GM23248 (cell line): ENCODE results near the gene FAM120C. TPM values are rescaled to one million over a fixed set of nuclear protein-coding genes. Genes with fewer than 3 reads are reported as not detected.

Experiments used
- DNase-seq: peaks from one replicate; pipeline ENCODE4 v3.0.0-alpha.2; 2015
- H2AFZ ChIP-seq: fragments of 200-600 bp; sonication (generic); 2 replicates; pipeline ENCODE4 v1.6.1; 2016; ENCODE audit warnings: antibody characterized with exemption
- H3F3A ChIP-seq: fragments of 200-600 bp; sonication (generic); 2 replicates; pipeline ENCODE4 v1.6.1; 2016; ENCODE audit warnings: mild to moderate bottlenecking, antibody characterized with exemption, mixed run types; ENCODE audit not compliant: insufficient read depth
- H3K27ac ChIP-seq: fragments of 200-600 bp; sonication (generic); 2 replicates; pipeline ENCODE4 v1.5.1; 2016; ENCODE audit warnings: mild to moderate bottlenecking
- H3K27me3 ChIP-seq: fragments of 200-600 bp; sonication (generic); replicated peaks from 2 replicates; pipeline ENCODE4 v1.6.1; 2016; ENCODE audit warnings: mild to moderate bottlenecking; ENCODE audit not compliant: insufficient read depth
- H3K36me3 ChIP-seq: fragments of 200-600 bp; sonication (generic); 2 replicates; pipeline ENCODE4 v1.6.1; 2016; ENCODE audit warnings: low read depth, mild to moderate bottlenecking
- H3K4me1 ChIP-seq: fragments of 200-600 bp; sonication (generic); 2 replicates; pipeline ENCODE4 v1.6.1; 2016; ENCODE audit warnings: mild to moderate bottlenecking; ENCODE audit not compliant: insufficient read depth
- H3K4me2 ChIP-seq: fragments of 200-600 bp; sonication (generic); one replicate; pipeline ENCODE4 v1.6.1; 2016; ENCODE audit warnings: mild to moderate bottlenecking; ENCODE audit not compliant: unreplicated experiment
- H3K4me3 ChIP-seq: fragments of 200-600 bp; sonication (generic); 2 replicates; pipeline ENCODE4 v1.5.1; 2016; ENCODE audit warnings: mild to moderate bottlenecking
- H3K79me2 ChIP-seq: fragments of 200-600 bp; sonication (generic); 2 replicates; pipeline ENCODE4 v1.6.1; 2016; ENCODE audit warnings: mild to moderate bottlenecking; ENCODE audit not compliant: insufficient read depth
- H3K9ac ChIP-seq: fragments of 200-600 bp; sonication (generic); 2 replicates; pipeline ENCODE4 v1.6.1; 2016; ENCODE audit warnings: mild to moderate bottlenecking
- H3K9me2 ChIP-seq: fragments of 200-600 bp; sonication (generic); 2 replicates; pipeline ENCODE4 v1.6.1; 2016; ENCODE audit warnings: mixed run types, mild to moderate bottlenecking, moderate library complexity; ENCODE audit not compliant: insufficient read depth
- H3K9me3 ChIP-seq: fragments of 200-600 bp; sonication (generic); one replicate; pipeline ENCODE4 v1.6.1; 2017; ENCODE audit warnings: low read depth
- H4K20me1 ChIP-seq: fragments of 200-600 bp; sonication (generic); 2 replicates; pipeline ENCODE4 v1.6.0; 2016; ENCODE audit not compliant: insufficient read depth
- EZH2 ChIP-seq: fragments of 200-600 bp; sonication (generic); IDR thresholded peaks from 2 replicates; pipeline ENCODE4 v1.6.1; 2018; ENCODE audit warnings: antibody characterized with exemption, mild to moderate bottlenecking; ENCODE audit not compliant: insufficient read depth, poor library complexity, severe bottlenecking
- EZH2phosphoT487 ChIP-seq: fragments of 200-600 bp; sonication (generic); IDR thresholded peaks from 2 replicates; pipeline ENCODE4 v1.6.1; 2018; ENCODE audit warnings: antibody characterized with exemption, moderate library complexity, mild to moderate bottlenecking, low read depth; ENCODE audit not compliant: insufficient read depth
- WGBS, 2 experiments: methylation state at CpG; one replicate each; pipeline ENCODE4 v1.1.6; 2015 to 2017; ENCODE audit warnings: low lambda C conversion rate in 2 of 2, low coverage in 1 of 2; ENCODE audit errors: missing lambda C conversion rate in 2 of 2; 5-methylcytosine and 5-hydroxymethylcytosine counted together
- in situ Hi-C: fragments of 300-500 bp; cut with MboI; formaldehyde crosslinking; loops from 2 replicates; pipeline ENCODE4 v1.15.0; 2020
- polyA plus RNA-seq: library from polyadenylated mRNA; unstranded; fragments of >200 nt; fragmentation: Nextera tagmentation; extraction: Ambion mirVana; gene quantifications from 2 replicates; pipeline ENCODE4 v1.2.1, GENCODE V29; 2016
- small RNA-seq: library from RNA; depleted of rRNA; stranded (forward); fragments of <200 nt; gene quantifications from one replicate; pipeline ENCODE3, GENCODE V24; 2014; ENCODE audit warnings: low read depth, low replicate concordance
- total RNA-seq: library from RNA; depleted of rRNA; stranded (reverse); fragments of >200 nt; shearing (Covaris generic); gene quantifications from 2 replicates; pipeline ENCODE4 v1.2.3, GENCODE V29; 2014; rRNA removed

Gene FAM120C
- total and polyA plus RNA-seq, 2 experiments from 2014 or later, result 4.1 to 4.5 TPM

GRCh38 chrX:54024350-54024749 is 158.7 kb downstream of the FAM120C start:
- no peaks in the 10 kb centered on the region for H3K27me3 ChIP-seq
- WGBS, 2 experiments, result 89 to 96% methylated on average over 5 of the region's 5 CpGs
- no peaks in the 10 kb centered on the region for H4K20me1 ChIP-seq

More at GRCh38 chrX:54024350-54024749, 158.7 kb downstream of the FAM120C start:
- H3K9me2 ChIP-seq, result no peaks in the 10 kb centered on the region
- H3K79me2 ChIP-seq, result 0 out of 2 replicates have a peak, but pooled peaks cover 5% of the 10 kb centered on the region
- no peak for DNase-seq
- H3K4me1 ChIP-seq, result no peaks in the 10 kb centered on the region
- no peak overlapping the region for H3K9ac ChIP-seq
- TF ChIP-seq EZH2, result no peak
- no peak for TF ChIP-seq EZH2phosphoT487
- no peaks in the 10 kb centered on the region for H3K36me3 ChIP-seq
- H3K4me3 ChIP-seq, result no peak overlapping the region
- no peak overlapping the region for H2AFZ ChIP-seq
- in situ Hi-C loops, result no loop called here
- no peak overlapping the region for H3K27ac ChIP-seq
- no peaks in the 10 kb centered on the region for H3K9me3 ChIP-seq
- no peaks in the 10 kb centered on the region for H3F3A ChIP-seq
- H3K4me2 ChIP-seq, result no peak overlapping the region

Small RNA genes lying within 50 kb of the gene (small RNA-seq; reads per million reads assigned to genes)
- not detected for gene AL589872.1

Other genes starting within 250 kb of the FAM120C start
- gene PHF8, start 138.8 kb downstream of the FAM120C start, total RNA-seq, result 5.2 and 6.1 TPM in 2 replicates
- gene PHF8, start 138.8 kb downstream of the FAM120C start, polyA plus RNA-seq, result 7.0 and 7.9 TPM in 2 replicates
- 0.43 and 0.63 TPM in 2 replicates for gene WNK3, start 174.8 kb upstream of the FAM120C start, total RNA-seq
- 0.29 and 0.39 TPM in 2 replicates for gene WNK3, start 174.8 kb upstream of the FAM120C start, polyA plus RNA-seq